Ishikawa (cell line): ENCODE data around the gene FKBP4.

Source experiments
- CEBPB ChIP-seq: IDR thresholded peaks from 2 replicates; pipeline ENCODE4 v1.6.1; 2012
- CREB1 ChIP-seq: IDR thresholded peaks from 2 replicates; pipeline ENCODE4 v1.6.1; 2012; ENCODE audit warnings: low read depth
- EGR1 ChIP-seq: IDR thresholded peaks from 2 replicates; pipeline ENCODE4 v1.6.1; 2012
- EP300 ChIP-seq: IDR thresholded peaks from 2 replicates; pipeline ENCODE4 v1.6.1; 2012; ENCODE audit warnings: borderline replicate concordance
- FOXM1 ChIP-seq: IDR thresholded peaks from 2 replicates; pipeline ENCODE4 v1.6.1; 2012; ENCODE audit warnings: low read depth, borderline replicate concordance
- MAX ChIP-seq: IDR thresholded peaks from 2 replicates; pipeline ENCODE4 v1.6.1; 2012
- NFIC ChIP-seq: IDR thresholded peaks from 2 replicates; pipeline ENCODE4 v1.6.1; 2012
- RAD21 ChIP-seq: IDR thresholded peaks from 2 replicates; pipeline ENCODE4 v1.6.1; 2012; ENCODE audit warnings: low read depth
- REST ChIP-seq: IDR thresholded peaks from 2 replicates; pipeline ENCODE4 v1.6.1; 2012; ENCODE audit warnings: low read depth, mild to moderate bottlenecking
- TAF1 ChIP-seq: IDR thresholded peaks from 2 replicates; pipeline ENCODE4 v1.6.1; 2012; ENCODE audit warnings: low read depth, mild to moderate bottlenecking
- TCF12 ChIP-seq: IDR thresholded peaks from 2 replicates; pipeline ENCODE4 v1.6.1; 2012; ENCODE audit warnings: low read depth
- TEAD4 ChIP-seq: IDR thresholded peaks from 2 replicates; pipeline ENCODE4 v1.6.1; 2012
- USF1 ChIP-seq: IDR thresholded peaks from 2 replicates; pipeline ENCODE4 v1.6.1; 2012
- YY1 ChIP-seq: IDR thresholded peaks from 2 replicates; pipeline ENCODE4 v1.6.1; 2012; ENCODE audit warnings: low read depth
- ZBTB7A ChIP-seq: IDR thresholded peaks from 2 replicates; pipeline ENCODE4 v1.6.1; 2012; ENCODE audit warnings: low read depth

The FKBP4 gene

GRCh38 chr12:2833327-2833726 is 38.6 kb downstream of the FKBP4 start:
- TF ChIP-seq NFIC (no peak), REST (no peak), FOXM1 (no peak), EP300 (no peak), YY1 (no peak), EGR1 (no peak), USF1 (no peak), CREB1 (no peak), CEBPB (no peak), TAF1 (no peak), TCF12 (no peak), MAX (no peak), RAD21 (no peak), ZBTB7A (no peak), TEAD4 (no peak)

- TF ChIP-seq MAX, result no peak
- TF ChIP-seq YY1, result no peak
- TF ChIP-seq TEAD4, result no peak
- no peak for TF ChIP-seq CEBPB
- no peak for TF ChIP-seq EGR1
- no peak for TF ChIP-seq TAF1
- TF ChIP-seq NFIC, result no peak
- TF ChIP-seq TCF12, result no peak
- no peak for TF ChIP-seq USF1
- no peak for TF ChIP-seq RAD21
- no peak for TF ChIP-seq ZBTB7A
- TF ChIP-seq REST, result no peak
- TF ChIP-seq FOXM1, result no peak
- no peak for TF ChIP-seq EP300
- TF ChIP-seq CREB1, result no peak
Measured at GRCh38 chr12:2833810-2834209, 39.0 kb downstream of the FKBP4 start.

- no peak for TF ChIP-seq ZBTB7A
- TF ChIP-seq RAD21, result no peak
Measured at GRCh38 chr12:2834581-2835491, 40.1 kb downstream of the FKBP4 start, which contains the start of gene NRIP2. NRIP2 (minus strand) TSS chr12:2835035; CDS start chr12:2834983, 52 bp downstream.

GRCh38 chr12:2835691-2836403 is 41.1 kb downstream of the FKBP4 start:
- TF ChIP-seq NFIC (peak; percentile 30; the same call in 1 of the 2 replicates), TEAD4 (no peak), EGR1 (no peak)

GRCh38 chr12:2836574-2836973 is 41.8 kb downstream of the FKBP4 start:
- TF ChIP-seq TCF12 (no peak), FOXM1 (no peak), ZBTB7A (no peak), TEAD4 (no peak), USF1 (no peak), REST (no peak), EP300 (no peak)
